ENCODE results near the gene VAV3.

VAV3 gene

GRCh38 chr1:107972391-107973180 lies 7.6 kb upstream of the VAV3 start:
- no peak for TF ChIP-seq CTCF (IDR thresholded peaks at IDR 0.05)
- H3K4me3 ChIP-seq = no peak overlapping the region
- DNase-seq (ENCODE audit: low spot score) = no peak
- H3K27ac ChIP-seq = no peak overlapping the region

DNA sequence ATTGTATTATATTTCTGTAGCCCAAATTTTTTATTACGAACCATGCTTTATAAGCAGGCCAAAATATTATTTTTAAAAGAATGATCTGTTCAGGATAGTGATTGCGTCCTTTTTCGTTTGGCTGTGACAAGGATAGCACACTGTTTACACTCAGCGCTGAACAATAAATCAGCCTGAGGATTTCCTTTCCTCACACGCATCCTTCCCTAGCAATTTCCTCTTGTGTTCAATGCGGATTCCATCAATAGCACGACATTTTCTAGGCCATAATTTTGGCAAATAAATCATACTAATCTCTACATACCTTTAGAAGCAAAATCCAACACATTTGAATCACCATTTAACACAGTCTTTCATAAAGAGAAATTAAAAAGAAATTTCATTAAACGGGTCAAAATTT lies 1.6 kb upstream of the VAV3 start:
- Histone ChIP-seq H3K4me3 (no peak overlapping the region), H3K27ac (no peak overlapping the region)
- DNase-seq (ENCODE audit: low spot score) = no peak
- TF ChIP-seq CTCF (IDR thresholded peaks at IDR 0.05) = no peak

GRCh38 chr1:107964336-107965109 lies 457 bp downstream of the VAV3 start:
- H3K27ac ChIP-seq = peak overlapping the region in 1 of 2 donors; percentile 73
- no peak for DNase-seq (ENCODE audit: low spot score)

GRCh38 chr1:107963601-107964335 lies 1.2 kb downstream of the VAV3 start:
- peak overlapping the region; percentile 74 for H3K4me3 ChIP-seq
- no peak for TF ChIP-seq CTCF (IDR thresholded peaks at IDR 0.05)
- peak; percentile 74 for DNase-seq (ENCODE audit: low spot score)
- H3K27ac ChIP-seq = peak overlapping the region in 1 of 2 donors; percentile 73

More at GRCh38 chr1:107964336-107965109, 457 bp downstream of the VAV3 start:
- H3K4me3 ChIP-seq = peak overlapping the region; percentile 74
- TF ChIP-seq CTCF (IDR thresholded peaks at IDR 0.05) = no peak

DNA sequence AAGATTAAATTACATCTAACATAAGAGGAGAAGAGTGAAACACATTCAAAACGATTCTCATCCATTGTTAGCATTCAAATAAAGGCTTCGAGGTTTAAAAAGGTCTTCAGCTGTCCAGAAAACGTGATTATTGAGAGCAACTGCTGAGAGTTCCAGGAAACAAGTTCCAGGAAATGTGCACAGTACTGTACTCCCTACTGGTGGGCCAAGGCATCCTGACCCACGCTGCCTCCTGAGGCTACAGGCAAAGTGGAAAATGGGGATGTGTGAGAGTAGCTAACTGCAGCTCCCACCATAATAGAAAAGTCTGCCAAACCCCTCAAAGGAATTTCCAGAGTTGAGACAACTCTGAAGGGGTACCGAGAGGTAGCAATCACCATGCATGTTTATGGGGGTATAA lies 2.0 kb downstream of the VAV3 start:
- peak overlapping the region; percentile 74 for H3K4me3 ChIP-seq
- H3K27ac ChIP-seq = peak overlapping the region in 1 of 2 donors; percentile 73
- DNase-seq (ENCODE audit: low spot score) = no peak
- no peak for TF ChIP-seq CTCF (IDR thresholded peaks at IDR 0.05)

- Histone ChIP-seq H3K4me3 (no peak overlapping the region), H3K27ac (no peak overlapping the region)
- TF ChIP-seq CTCF (IDR thresholded peaks at IDR 0.05) = no peak
- no peak for DNase-seq (ENCODE audit: low spot score)
Observed at GRCh38 chr1:107954719-107955415, 10.1 kb downstream of the VAV3 start.
